ENCODE measurements around the gene NSF. TPM values are rescaled to one million over a fixed set of nuclear protein-coding genes. Genes with fewer than 3 reads are reported as not detected.

The NSF gene
- total and polyA plus RNA-seq, 10 of the 15 experiments (the other 5 are each of a cell fraction or from before 2014, with no cell fraction given) = 6.8 to 25.6 (median 16.8) TPM

GRCh38 chr17:46769531-46770438 lies 179.3 kb downstream of the NSF start (continued):
- TF ChIP-seq RELB (IDR thresholded peaks at IDR 0.05; ENCODE audit: low read depth) (no peak), POLR2A (IDR thresholded peaks at IDR 0.05; ENCODE audit: low read depth, low read length) (no peak), SIX5 (IDR thresholded peaks at IDR 0.05; ENCODE audit: low read depth, low read length, severe bottlenecking) (no peak), IKZF1 (conservative IDR thresholded peaks at IDR 0.05) (no peak), CBX5 (IDR thresholded peaks at IDR 0.05; ENCODE audit: low read depth) (no peak)
- TF ChIP-seq, protein P1, sequence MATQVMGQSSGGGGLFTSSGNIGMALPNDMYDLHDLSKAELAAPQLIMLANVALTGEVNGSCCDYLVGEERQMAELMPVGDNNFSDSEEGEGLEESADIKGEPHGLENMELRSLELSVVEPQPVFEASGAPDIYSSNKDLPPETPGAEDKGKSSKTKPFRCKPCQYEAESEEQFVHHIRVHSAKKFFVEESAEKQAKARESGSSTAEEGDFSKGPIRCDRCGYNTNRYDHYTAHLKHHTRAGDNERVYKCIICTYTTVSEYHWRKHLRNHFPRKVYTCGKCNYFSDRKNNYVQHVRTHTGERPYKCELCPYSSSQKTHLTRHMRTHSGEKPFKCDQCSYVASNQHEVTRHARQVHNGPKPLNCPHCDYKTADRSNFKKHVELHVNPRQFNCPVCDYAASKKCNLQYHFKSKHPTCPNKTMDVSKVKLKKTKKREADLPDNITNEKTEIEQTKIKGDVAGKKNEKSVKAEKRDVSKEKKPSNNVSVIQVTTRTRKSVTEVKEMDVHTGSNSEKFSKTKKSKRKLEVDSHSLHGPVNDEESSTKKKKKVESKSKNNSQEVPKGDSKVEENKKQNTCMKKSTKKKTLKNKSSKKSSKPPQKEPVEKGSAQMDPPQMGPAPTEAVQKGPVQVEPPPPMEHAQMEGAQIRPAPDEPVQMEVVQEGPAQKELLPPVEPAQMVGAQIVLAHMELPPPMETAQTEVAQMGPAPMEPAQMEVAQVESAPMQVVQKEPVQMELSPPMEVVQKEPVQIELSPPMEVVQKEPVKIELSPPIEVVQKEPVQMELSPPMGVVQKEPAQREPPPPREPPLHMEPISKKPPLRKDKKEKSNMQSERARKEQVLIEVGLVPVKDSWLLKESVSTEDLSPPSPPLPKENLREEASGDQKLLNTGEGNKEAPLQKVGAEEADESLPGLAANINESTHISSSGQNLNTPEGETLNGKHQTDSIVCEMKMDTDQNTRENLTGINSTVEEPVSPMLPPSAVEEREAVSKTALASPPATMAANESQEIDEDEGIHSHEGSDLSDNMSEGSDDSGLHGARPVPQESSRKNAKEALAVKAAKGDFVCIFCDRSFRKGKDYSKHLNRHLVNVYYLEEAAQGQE (IDR thresholded peaks at IDR 0.05; ENCODE audit: low read depth, low read length) = no peak
- TF ChIP-seq, protein P2, sequence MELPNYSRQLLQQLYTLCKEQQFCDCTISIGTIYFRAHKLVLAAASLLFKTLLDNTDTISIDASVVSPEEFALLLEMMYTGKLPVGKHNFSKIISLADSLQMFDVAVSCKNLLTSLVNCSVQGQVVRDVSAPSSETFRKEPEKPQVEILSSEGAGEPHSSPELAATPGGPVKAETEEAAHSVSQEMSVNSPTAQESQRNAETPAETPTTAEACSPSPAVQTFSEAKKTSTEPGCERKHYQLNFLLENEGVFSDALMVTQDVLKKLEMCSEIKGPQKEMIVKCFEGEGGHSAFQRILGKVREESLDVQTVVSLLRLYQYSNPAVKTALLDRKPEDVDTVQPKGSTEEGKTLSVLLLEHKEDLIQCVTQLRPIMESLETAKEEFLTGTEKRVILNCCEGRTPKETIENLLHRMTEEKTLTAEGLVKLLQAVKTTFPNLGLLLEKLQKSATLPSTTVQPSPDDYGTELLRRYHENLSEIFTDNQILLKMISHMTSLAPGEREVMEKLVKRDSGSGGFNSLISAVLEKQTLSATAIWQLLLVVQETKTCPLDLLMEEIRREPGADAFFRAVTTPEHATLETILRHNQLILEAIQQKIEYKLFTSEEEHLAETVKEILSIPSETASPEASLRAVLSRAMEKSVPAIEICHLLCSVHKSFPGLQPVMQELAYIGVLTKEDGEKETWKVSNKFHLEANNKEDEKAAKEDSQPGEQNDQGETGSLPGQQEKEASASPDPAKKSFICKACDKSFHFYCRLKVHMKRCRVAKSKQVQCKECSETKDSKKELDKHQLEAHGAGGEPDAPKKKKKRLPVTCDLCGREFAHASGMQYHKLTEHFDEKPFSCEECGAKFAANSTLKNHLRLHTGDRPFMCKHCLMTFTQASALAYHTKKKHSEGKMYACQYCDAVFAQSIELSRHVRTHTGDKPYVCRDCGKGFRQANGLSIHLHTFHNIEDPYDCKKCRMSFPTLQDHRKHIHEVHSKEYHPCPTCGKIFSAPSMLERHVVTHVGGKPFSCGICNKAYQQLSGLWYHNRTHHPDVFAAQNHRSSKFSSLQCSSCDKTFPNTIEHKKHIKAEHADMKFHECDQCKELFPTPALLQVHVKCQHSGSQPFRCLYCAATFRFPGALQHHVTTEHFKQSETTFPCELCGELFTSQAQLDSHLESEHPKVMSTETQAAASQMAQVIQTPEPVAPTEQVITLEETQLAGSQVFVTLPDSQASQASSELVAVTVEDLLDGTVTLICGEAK (IDR thresholded peaks at IDR 0.05; ENCODE audit: borderline replicate concordance) = no peak

All from GM12878 (cell line).